Cardiac fibroblast (primary cell): ENCODE measurements around the gene ZC3HAV1L.

Source experiments
- DNase-seq, 2 donors: peaks; one replicate each; pipeline versions ENCODE4 v3.0.0 to v3.0.0-alpha.2; 2010; ENCODE audit warnings: low read depth in 2 of 2
- H3K4me3 ChIP-seq, 2 donors: replicated peaks in 1 of 2; 1 replicate in 1 of 2; 2 replicates in 1 of 2; pipeline ENCODE4 v1.5.1; 2011; ENCODE audit warnings: low read depth in 2 of 2, low read length in 2 of 2, mild to moderate bottlenecking in 2 of 2, moderate library complexity in 1 of 2
- TF ChIP-seq, protein P1 (sequence below): IDR thresholded peaks from one replicate; pipeline ENCODE4 v1.5.1; 2011; ENCODE audit warnings: low read depth, mild to moderate bottlenecking, low read length, inconsistent platforms

ZC3HAV1L gene

DNA sequence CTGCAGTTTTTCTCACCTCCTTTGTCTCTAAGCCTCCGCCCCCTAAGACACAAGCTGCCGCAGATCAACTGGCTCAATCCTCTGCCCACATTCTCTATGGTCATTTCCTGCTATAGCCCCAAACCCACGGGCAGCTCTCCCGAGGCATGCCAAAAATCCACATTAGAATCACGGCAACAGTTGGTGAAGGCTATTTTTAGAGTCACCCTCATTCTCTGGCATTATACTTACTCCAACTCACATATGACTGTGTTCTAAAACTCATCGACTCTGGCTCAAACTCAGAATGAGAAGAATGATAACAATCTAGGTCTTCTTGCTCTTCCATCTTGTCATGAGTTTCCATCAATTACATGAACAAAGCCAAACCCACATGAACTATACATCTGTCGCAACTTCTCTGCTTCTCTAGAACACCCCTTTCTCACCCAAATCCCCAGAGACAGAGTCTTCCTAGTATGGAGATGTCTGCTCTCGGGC, 43.8 kb downstream of the ZC3HAV1L start:
- TF ChIP-seq, protein P1, sequence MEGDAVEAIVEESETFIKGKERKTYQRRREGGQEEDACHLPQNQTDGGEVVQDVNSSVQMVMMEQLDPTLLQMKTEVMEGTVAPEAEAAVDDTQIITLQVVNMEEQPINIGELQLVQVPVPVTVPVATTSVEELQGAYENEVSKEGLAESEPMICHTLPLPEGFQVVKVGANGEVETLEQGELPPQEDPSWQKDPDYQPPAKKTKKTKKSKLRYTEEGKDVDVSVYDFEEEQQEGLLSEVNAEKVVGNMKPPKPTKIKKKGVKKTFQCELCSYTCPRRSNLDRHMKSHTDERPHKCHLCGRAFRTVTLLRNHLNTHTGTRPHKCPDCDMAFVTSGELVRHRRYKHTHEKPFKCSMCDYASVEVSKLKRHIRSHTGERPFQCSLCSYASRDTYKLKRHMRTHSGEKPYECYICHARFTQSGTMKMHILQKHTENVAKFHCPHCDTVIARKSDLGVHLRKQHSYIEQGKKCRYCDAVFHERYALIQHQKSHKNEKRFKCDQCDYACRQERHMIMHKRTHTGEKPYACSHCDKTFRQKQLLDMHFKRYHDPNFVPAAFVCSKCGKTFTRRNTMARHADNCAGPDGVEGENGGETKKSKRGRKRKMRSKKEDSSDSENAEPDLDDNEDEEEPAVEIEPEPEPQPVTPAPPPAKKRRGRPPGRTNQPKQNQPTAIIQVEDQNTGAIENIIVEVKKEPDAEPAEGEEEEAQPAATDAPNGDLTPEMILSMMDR, result no peak
- H3K4me3 ChIP-seq, result no peak overlapping the region
- DNase-seq, result peak; percentile 7 to 12

DNA sequence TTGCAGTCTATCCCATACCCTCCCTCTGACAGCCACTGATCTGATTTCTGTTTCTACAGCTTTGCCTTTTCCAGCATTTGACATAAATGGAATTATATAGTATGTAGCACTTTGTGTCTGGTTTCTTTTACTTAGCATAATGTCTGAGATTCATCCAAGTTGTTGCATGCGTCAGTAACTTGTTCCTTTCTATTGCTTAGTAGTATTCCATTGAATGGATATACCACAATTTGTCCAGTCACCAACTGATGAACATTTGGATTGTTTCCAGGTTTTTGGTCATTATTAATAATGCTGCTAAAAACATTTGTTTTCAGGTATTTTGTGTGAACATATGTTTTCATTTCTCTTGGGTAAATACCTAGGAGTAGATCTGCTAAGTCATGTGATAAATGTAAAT, 48.2 kb downstream of the ZC3HAV1L start:
- H3K4me3 ChIP-seq, result no peak overlapping the region
- TF ChIP-seq, protein P1, result no peak
- no peak for DNase-seq

DNA sequence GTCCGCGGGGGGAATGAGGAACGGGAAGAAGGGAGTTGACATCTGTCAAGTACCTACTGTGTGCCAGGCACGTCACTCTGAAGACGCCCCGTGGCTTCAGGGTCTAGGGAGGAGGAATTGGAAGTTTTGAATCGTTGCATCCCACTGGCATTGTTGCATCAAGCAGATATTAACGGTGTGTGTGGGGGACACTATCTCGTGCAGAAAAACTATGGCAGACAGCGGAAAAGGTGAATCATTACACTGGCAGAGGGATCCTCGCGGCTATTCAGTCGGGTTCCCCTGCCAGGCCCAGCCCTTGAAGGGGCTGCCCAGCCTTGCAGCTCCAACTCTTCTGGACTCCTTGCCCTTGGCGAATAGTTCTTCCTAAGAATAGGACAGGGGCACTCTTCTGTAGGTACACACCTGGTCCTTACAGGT, 53.6 kb downstream of the ZC3HAV1L start:
- H3K4me3 ChIP-seq, result peak overlapping the region in 1 of 2 donors; percentile 61
- TF ChIP-seq, protein P1, result no peak
- peak; percentile 5 to 9 for DNase-seq

DNA sequence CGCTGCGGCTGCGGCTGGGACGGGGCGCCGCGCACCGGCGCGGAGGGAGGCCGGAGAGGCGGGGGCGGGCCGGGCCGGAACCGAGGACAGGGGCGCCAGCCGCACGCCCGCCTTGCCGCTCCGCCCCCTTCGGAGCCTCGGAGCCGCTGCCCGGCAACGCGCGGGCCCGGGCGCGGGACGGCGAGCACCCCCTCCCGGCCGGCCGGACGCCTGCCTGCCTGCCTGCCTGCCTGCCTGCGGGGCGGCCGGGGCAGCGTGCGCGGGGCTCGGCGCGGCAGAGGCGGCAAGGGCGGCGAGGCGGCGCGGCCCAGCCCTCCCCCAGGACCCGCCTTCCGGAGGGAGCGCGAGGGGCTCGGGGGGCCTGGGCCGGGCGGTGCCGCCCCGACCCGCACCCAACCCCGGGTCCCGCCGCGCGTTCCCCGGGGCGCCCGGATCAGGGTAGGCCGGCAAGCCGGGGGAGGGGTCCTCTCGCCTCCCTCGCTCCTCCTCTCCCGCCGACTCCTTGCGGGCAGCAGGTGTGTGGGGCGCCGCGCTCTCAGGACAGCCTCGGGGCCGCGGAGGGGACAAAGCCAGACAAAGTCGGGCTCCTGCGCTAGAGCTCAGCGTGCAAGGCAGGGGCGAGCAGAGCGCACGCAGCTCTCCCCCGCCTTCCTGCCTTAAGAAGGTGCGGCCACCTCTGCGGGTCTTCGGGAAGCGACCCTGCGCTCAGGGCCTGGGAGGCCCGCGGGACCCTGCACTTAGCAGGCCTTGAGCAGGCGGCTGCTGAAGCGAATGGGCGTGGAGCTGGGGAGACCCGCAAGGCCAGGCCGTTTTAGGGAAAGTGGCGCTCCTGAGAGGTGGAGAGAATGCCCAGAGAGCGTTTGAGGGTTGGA, 54.3 kb downstream of the ZC3HAV1L start, which contains the start of gene KIAA1549:
Gene KIAA1549, minus strand, starts transcription at position 58 of the 872 bp plus-strand sequence. CDS start 120 bp downstream, outside the sequence.
- peak within 1 kb of the TSS; percentile 52 to 68 for H3K4me3 ChIP-seq
- TF ChIP-seq, protein P1, result no peak

DNA sequence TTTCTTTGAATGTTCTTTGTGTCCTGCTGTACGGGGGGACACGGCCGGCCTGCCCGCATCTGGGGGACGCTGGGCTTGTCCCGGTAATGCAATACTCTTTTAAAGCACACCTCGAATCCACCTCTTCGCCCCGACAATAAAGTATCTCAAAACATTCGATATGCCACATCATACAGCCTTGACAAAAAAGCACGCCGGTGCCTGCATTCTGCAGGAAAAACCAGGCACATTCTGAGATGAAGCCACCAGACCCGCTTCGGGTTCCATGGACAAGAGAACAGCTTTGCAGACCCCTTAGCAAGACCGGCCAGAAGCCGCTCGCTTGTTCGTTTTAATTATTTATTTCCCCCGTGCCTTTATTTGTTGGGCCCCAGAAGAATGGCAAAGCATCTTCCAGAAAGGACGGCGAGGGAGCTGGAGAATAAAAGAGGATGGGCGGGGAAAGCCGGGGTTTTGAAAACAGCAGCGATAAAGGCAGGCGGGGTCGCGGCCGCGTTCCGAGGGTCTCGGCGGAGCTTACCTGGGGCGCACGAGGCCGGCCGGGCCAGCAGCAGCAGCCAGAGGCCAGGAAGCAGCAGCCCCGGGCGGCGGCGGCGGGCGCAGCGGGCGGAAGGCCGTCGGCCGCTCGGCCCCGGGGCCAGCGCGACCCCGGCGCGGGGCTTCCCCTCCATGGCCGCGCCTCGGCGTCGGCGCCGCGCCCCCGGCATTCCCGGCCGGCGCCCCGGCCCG, 55.1 kb downstream of the ZC3HAV1L start:
- H3K4me3 ChIP-seq, result peak overlapping the region; percentile 52 to 68
- DNase-seq, result peak in 1 of 2 donors; percentile 8
- TF ChIP-seq, protein P1, result no peak

More for the DNA sequence above, 54.3 kb downstream of the ZC3HAV1L start, which contains the start of gene KIAA1549:
- peak; percentile 35 to 74 for DNase-seq

DNA sequence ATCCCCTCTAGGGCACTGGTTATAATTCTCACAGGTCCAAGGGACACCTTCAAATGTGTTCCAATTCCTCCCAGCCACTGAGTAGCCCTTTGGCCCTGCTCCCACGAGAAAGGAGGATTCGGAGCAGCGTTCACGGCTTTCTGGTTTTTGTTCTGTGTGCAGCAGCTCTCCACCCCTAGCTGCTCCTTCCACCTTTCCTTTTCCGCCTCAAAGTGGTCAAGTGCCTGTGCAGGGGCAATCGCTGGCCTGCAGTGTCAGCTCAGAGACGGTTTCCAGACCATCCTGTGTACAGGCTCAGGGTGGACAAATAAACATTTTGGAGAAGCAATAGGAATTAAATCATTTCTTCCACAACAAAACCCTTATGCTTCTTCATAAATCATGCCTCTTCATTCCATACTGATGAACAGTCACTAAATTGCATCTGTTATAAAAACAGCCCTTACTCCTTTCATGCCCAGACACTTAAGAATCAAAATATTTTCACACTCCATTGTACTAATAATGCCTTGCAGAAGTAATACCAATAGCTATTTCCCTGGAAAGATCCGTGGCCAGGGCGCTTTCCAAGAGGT, 55.8 kb downstream of the ZC3HAV1L start:
- TF ChIP-seq, protein P1, result no peak
- DNase-seq, result peak; percentile 6 to 8
- peak overlapping the region; percentile 52 to 68 for H3K4me3 ChIP-seq
